M059J (cell line): ENCODE results near the gene RFX3. TPM values are rescaled to one million over a fixed set of nuclear protein-coding genes. Genes with fewer than 3 reads are reported as not detected.
"Not testable (repeated sequence)": the region's sequence is repeated elsewhere in the genome, so short reads cannot be mapped to it uniquely, and the experiment has no call there.

Experiments used
- DNase-seq: peaks from one replicate; pipeline ENCODE4 v3.0.0-alpha.2; 2012; ENCODE audit warnings: low read depth
- total RNA-seq: library from RNA; depleted of rRNA; stranded (reverse); fragments of >200 nt; shearing (Covaris generic); gene quantifications from 2 replicates; pipeline ENCODE4 v1.2.3, GENCODE V29; 2014

Gene RFX3
- total RNA-seq, 1 experiment from 2014 or later, result 3.1 TPM

DNA sequence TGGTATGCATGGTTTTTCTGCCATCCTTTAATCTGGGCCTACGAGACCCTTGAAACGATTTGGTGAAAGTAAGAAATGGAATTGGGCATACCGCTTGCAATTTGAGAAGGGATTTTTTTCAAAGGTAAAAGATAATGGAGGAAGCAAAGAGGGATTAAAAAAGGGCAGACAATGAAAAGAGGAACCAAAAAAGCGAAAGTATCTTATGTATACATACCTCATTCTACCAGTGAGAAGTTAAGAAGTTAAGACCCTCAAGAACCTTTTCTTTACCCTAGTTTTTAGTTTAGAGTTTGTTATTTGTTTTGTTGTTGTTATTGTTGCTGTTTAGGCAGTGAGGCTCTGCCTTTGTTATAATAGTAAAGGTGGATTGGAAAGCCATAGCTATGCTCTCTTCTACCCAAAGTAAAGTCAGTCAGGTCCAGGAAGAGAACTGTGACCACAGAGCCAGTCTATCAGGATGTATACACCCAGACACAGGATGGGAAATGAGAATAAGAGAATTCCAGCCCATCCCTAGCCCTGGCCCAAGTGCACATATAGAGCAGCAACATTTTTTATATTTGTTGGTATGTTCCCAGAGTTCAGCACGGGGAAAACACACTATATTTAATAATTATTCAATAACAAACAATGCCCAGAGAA lies 166.6 kb downstream of the RFX3 start:
- DNase-seq, result no peak

GRCh38 chr9:3348169-3348568 lies 177.6 kb downstream of the RFX3 start:
- no peak for DNase-seq

DNA sequence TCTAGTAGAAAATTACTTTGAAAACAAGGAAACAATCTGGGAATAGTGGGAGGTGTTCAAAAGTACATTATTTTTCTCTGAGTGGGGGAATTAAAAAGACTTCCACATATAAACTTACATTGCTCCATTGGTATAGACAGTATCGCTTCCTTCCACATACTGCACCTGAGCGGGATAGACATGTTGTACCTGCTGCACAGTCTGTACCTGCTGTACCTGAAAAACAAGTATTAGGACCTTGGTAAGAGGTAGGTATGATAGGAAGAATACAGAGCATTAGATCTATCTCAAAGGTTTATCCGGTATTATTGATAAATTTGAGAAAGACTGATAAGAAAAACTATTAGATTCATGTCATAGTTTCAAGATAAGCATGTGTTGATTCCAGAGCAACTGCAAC lies 179.3 kb downstream of the RFX3 start:
- no peak for DNase-seq

DNA sequence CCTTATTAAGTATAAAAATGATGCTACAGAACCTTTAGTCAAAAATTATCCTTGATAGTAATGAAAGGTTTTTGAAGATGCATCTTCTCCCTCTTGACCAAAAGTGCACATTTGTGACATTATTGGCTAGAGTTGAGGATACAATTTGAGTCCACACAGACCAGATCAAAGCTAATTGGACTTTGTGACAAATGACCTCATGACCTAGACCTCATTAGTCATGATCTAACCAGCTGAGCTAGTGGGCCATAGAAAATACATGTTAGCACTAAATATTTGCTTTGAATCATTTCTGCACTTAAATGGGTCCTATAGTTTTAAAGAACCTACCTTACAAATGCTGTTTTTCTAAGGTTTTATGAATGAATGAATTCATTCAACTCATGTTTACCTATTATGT lies 182.1 kb downstream of the RFX3 start:
- peak; percentile 9 for DNase-seq

GRCh38 chr9:3342159-3342777 lies 183.5 kb downstream of the RFX3 start:
- DNase-seq, result no peak

DNA sequence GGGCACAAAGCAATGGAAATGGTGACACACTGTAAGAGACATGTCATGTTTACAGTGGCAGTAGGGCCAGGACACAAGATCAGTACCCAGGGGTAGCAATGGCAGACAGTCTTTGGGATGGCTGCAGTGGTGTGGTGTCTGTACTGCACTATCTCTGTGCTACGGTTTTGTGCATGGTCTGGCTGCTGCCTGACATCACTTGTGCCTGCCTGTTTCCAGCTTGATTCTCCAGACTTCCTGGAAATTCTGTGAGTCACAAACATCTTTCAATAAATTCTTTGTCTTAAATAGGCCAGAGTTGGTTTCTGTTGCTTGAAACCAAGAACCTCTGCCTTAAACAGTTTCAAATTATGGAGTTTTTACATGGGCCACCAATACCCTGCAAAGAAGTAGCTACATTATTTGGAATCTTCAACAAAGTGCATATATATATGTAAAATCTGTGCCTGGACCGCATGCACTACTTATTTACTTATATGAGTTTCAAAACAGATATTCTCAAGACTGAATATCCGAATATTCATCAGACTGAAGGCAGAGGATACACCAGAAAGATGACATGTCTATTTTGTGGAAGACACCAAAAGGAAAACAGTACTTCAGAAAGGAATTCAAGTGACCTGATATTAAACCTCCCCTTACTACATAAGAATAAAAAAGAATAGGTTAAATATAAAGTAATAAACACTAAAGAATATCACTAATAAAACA lies 188.1 kb downstream of the RFX3 start:
- peak; percentile 56 for DNase-seq

DNA sequence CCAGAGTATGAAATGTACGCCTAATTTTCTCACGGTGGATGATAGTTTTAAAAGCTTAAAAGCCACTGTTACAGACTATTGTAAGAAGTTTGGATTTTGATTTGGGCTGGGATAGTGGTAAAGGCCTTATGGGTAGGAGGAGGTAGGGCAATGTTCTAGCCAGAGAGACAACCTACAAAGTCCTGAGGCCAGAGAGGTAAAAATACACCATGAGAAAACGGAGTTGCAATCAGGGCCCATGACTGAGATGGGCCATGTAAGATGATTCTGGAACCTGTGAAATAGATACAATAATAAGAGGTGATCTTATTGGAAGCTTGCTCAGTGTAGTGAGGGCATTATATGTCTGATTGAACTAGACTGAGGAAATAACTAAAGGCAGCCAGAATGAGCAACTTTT lies 188.8 kb downstream of the RFX3 start:
- no peak for DNase-seq

DNA sequence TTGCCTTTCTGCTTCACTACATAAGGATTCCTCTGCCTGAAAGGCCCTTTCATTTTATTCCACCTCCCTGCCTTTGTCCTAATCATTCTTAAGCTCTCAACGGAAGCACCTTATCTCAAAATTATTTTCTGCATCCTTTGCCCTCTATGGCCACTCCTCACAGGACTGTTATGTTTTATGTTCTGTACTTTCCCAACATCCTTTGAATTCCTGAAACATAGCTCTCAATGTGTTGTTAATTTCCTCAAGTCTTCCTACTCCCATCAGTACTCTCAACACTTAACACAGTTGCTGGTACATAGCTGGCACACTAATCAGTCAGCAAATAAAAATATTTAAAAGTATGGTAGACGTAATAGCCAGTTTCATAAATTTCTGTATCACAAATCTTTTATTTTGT lies 193.0 kb downstream of the RFX3 start:
- no peak for DNase-seq

- DNase-seq, result peak; percentile 21
Measured at GRCh38 chr9:3331801-3332200, 194.0 kb downstream of the RFX3 start.

DNA sequence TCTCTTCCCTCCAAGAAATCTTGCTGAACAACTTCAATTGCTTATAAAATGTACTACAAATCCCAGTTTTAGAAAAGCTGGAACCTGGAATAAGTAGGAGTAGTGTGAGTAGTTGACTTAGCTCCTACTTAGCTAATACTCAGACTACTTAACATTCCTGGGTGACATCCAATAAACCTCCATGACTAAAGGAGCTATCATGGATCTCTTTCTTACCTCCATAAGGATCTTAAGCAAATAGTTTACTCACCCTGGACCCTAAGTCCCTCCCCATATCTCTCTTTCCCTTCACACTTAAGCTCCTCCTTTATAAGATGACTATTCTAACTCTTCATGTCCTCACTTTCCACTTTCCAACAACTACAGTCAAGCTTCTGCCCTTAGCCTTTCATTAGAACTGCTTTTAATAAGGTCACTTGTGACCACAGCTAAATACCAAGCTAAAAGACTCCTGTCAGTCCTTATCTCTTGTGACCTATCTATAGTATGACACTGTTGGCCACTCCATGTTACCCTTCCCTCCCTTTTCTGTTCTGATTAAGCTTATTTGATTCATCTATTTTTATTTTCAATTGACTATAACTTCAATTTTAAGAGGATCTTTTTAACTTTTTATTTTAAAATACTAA lies 194.9 kb downstream of the RFX3 start:
- peak; percentile 82 for DNase-seq

DNA sequence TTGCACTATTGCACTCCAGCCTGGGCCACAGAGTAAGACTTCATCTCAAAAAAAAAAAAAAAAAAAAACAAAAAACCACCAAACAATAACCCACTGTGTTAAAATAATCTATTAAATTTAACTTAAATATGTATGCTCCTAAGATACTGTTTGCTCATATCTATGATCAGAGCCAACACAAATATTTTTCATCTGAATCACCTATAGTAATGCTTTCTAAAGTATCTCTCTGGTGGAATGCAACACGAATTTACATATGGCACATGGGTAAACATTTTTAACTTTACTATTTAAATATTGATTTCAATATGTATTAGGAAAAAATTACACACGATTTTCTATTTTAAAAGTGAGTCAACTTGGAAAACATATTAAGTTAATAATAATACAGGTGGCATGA lies 196.4 kb downstream of the RFX3 start:
- no peak for DNase-seq

- no peak for DNase-seq
Measured at GRCh38 chr9:3323714-3324113, 202.1 kb downstream of the RFX3 start.

- DNase-seq, result no peak
Measured at GRCh38 chr9:3321186-3321585, 204.6 kb downstream of the RFX3 start.

GRCh38 chr9:3312595-3312994 lies 213.2 kb downstream of the RFX3 start:
- not testable (repeated sequence) for DNase-seq

DNA sequence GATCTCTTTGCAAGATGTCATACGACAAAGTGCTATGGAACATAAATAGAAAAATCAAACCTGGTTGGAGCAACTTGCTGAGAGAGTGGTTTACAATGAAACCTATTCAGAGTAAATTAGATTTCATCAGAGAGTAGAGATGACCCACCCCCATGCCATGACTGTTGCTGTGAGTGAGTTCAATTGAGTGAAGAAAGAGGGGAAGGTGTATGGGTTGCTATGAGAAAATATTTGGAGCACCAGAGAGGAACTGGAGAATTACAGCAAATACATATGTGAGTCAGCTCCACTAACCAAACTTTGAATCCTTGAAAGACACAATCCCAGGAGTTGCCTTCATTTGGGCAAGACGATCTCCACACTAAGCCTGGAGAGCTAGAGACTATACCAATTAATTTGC lies 217.2 kb downstream of the RFX3 start:
- no peak for DNase-seq

DNA sequence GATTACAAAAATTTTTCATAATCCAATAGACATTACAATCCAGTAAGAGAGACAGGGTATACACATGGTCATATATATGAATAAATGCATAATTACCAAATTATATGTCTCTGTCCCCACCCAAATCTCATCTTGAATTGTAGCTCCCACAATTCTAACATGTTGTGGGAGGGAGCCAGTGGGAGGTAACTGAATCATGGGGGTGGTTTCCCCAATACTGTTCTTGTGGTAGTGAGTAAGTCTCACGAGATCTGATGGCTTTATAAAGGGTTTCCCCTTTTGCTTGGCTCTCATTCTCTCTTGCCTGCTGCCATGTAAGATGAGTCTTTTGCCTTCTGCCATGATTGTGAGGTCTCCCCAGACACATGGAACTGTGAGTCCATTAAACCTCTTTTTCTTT lies 221.4 kb downstream of the RFX3 start:
- DNase-seq, result not testable (repeated sequence)

- DNase-seq, result no peak
Measured at GRCh38 chr9:3299872-3300271, 225.9 kb downstream of the RFX3 start.

GRCh38 chr9:3296536-3296935 lies 229.3 kb downstream of the RFX3 start:
- DNase-seq, result no peak

- DNase-seq, result no peak
Measured at GRCh38 chr9:3292311-3292710, 233.5 kb downstream of the RFX3 start.

DNA sequence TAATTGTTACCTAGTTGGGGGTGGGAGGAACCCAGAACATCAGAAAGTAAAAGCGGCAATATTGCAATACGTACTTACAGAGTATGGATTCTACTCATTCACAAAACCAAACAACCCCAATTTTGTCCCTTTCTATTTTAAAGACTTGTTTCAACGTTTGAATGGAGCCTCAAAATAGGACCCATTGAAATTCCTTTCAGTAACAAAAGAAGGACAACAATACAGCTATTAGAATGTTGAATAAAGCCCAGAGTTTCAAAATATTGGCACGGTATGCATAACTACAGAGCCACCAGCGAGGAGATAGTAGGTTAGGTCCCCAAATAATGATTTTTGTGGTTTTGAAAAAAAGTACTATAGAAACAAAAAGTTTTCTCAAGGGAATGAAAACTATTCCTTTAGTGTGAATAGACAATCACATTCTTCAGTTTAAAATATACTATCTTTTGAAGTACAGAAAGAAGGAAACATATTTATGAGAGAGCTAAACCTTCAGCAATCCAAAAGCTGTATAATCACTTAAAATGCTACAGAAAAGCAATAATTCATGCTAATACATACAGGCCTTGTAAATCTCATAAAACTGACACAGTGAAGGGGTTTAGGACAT lies 235.5 kb downstream of the RFX3 start:
- DNase-seq, result no peak

DNA sequence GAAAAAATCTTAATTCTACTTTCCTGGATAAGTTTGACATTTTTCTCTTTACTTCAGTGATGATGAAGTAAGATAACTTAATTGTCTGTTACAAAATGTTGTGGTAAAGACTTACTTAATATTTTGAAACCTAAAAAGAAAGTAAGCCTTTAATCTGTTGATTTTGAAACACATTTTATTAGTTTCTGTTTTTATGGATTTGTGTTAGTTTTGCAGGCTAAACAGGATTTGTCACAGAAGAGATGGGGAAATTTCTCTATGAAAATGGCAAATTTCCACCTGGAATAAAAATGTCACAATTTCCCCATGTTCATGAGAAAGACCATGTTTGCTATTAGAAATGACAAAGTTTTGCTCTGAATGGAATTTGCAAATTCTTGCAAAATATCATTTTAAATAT lies 237.1 kb downstream of the RFX3 start:
- no peak for DNase-seq
